C1 segment of cervical spinal cord (tissue), 14 donors: ENCODE measurements around the gene FLNB.

Source experiments
- DNase-seq, 14 donors: peaks; one replicate each; lab custom pipeline; 2025; lab: John Stamatoyannopoulos, UW

FLNB gene

DNA sequence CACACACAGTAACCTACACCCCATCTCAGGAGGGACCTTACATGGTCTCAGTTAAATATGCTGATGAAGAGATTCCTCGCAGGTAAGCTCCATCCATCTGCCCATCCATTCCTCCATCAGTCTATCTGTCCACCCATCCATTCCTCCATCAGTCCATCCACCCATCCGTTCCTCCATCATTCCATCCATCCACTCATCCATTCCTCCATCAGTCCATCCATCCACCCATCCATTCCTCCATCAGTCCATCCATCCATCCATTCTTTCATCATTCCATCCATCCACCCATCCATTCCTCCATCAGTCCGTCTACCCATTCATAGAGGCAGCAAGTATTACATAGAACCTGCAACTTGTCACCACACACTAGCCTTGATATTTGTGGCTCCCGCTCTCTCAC, 124.6 kb downstream of the FLNB start:
- no peak for DNase-seq

DNA sequence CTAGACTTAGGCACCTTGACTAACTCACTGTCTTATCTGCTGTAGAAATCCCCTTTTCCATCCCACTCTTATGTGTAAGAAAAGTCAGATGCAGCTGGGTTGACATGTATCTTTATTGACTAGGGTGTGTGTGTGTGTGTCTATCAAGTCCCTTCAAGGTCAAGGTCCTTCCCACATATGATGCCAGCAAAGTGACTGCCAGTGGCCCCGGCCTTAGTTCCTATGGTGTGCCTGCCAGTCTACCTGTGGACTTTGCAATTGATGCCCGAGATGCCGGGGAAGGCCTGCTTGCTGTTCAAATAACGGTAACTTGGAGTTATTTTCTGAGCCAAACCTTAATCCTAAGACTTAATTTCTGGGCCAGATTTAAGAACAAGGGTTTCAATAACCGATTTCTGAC, 126.2 kb downstream of the FLNB start:
- no peak for DNase-seq

DNA sequence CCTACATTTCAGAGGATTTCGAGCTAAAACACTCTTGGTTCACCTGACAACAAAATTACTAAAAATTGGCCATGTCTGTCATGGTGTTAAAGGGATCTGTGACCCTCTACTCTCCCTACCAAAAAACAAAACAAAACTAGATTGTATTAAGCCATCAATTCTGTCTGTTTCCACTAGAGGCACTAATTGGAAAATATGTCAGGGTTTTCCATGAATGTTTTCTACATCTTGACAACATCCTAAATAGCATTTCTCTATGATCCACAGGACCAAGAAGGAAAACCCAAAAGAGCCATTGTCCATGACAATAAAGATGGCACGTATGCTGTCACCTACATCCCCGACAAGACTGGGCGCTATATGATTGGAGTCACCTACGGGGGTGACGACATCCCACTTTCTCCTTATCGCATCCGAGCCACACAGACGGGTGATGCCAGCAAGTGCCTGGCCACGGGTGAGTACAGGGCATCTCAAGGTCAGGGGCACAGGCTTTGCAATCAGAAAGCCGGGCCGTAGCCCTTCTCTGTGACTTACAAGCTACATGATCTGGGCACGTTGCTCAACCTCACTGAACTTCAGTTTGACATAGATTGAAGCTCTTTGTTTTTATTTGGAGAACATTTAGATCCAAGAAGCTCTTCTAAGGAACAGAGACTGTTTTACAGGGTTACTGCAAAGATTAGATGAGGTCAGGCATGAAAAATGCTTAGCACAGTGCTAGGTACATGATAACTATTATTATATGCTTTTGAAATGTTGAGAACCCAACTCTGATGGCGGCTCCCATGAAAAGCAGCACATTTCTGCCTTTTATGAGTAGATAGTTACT, 127.7 kb downstream of the FLNB start:
- DNase-seq = no peak

DNA sequence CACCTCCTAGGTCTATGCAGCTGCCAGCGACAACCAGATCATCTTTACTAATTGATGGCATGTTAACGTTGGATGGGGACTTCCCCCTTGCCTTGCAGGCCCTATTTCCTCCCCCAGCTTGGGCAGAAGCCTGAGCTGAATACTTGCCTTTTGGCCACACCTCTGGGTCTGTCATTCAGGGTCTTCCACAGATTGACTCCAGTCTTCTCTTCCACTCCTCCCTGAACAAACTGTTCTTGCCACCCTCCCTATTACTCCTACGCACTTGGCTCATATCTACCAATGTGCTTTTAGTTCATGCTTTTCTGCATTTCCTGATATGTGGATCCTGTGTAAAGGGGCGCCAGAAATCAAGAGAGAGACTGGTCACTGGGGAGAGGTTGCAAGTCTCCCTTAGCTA, 129.1 kb downstream of the FLNB start:
- no peak for DNase-seq

DNA sequence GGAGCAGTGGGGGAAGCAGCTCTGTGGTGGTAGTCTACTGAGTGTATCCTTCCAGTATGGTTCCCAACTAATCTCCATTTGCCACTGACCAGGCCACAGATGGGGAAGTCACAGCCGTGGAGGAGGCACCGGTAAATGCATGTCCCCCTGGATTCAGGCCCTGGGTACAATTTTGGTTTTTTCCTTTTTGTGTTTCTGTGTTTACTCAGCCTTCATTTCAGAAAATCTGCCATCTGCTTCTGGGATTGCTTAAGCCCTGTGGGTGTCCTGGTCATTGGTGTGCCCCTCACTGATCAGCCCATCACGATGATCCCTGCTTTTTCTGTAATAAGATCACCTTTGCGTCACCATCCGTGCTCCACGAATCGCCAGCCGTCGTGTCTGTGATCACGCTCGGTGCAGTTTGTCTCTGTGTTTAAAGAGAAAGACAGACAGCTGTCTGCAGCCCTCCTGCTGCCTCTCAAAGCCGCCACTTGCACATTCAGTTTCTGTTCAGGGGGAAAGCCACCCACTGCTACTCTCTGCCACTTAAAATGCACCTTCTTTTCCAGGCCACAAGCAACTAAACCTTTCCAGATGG, 133.6 kb downstream of the FLNB start:
- peak in 1 of 14 donors; percentile 42 for DNase-seq

DNA sequence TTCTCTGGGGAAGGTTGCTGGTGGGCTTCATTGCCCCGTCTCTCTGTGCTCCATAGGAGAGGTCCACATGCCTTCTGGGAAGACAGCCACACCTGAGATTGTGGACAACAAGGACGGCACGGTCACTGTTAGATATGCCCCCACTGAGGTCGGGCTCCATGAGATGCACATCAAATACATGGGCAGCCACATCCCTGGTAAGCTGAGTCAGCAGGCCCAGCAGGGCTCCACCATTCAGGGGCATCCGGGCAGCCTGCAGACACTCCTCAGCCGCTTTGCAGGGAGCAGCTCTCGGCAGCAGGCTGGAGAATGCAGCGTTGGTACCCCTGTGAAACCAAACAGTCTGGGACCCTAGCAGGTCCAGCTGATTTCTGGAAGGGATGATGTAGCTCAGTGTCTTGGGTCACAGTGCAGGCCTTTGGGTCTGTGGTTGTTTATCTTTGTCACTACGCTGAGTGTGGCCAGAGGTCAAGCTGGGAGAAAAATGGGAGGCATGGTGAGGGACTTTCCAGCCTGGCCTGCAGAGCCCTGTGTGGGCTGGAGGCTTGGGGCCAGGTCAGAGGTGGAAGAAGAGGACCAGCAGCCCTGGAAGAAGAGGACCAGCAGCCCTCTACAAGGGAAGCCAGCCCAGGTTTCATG, 135.3 kb downstream of the FLNB start:
- no peak for DNase-seq

DNA sequence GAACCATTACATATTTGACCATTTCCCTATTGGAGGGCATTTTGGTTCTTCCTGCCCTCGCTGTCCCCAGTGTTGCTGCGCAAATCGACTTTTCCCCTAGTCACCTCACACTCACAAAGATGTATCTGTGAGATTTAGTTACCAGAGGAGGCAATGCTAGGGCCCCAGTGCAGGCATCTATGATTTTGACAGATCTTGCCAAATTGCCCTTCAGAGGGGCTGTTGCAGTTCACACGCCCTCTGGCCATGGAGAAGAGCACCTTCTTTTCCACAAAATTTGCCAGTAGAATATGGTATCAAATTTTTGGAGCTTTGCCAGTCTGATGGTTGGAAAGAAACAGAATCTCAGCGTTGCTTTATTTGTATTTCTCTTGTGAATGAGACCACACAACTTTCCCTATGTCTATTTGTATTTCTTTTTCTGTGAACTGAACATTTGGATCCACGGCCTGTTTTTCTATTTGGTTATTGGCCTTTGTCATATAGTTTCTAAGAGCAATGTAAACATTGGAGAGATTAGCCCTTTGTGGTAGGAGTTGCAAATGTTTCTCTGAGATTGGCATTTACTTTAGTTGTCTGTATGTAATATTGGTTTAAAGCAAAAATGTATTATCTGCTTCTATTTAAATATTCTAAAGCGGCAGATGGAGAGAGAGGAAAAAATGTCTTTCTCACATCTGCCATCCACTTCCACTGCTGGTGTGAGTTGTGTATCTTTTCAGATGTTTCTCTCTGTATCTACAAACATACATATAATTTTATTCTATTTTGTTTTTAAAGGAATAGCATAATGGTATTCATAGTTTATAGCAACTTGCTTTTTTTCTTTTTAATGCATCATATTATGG, 136.5 kb downstream of the FLNB start:
- no peak for DNase-seq

DNA sequence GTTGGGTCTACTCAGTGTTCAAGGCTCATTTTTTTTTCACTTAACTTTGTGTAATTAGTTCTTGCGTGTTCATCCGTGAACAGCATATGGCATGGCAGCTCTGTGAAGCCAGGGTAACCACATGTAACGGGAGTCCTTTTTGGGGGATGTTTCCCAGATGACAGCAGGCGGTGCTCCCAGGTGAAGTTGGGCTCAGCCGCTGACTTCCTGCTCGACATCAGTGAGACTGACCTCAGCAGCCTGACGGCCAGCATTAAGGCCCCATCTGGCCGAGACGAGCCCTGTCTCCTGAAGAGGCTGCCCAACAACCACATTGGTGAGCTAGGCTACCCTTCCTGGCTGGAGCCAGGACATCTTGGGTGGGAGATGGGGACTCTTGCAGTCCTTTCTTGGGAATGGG, 139.8 kb downstream of the FLNB start:
- DNase-seq = no peak

DNA sequence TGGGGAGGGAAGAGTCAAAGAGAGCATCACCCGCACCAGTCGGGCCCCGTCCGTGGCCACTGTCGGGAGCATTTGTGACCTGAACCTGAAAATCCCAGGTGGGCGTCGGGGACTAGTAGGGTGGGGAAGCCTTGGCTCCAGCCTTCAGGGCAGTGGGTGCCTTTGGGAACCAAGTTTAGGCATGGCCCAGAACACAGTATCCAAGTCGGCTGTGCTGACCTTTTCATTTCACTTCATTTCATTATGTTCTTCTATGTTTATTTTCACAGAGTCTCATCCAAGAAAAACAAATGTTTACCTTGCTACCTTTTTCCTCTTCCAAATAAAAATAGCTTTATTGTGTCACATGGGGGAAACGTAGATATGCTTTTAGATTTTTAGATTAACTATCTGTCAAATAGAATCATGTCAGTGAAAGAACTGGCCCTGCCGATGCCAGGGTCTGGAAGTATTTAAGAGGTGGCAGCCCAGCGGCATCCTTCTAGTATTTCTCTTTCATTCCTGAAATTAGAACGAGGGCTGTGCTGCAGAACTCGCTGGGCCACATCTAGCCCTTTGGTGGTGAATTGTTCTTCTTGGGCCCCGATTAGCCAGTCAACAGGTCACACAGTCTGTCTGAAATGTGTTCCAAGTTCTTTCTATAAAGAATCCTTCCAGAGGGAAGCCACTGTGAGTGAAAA, 142.0 kb downstream of the FLNB start:
- DNase-seq = no peak

DNA sequence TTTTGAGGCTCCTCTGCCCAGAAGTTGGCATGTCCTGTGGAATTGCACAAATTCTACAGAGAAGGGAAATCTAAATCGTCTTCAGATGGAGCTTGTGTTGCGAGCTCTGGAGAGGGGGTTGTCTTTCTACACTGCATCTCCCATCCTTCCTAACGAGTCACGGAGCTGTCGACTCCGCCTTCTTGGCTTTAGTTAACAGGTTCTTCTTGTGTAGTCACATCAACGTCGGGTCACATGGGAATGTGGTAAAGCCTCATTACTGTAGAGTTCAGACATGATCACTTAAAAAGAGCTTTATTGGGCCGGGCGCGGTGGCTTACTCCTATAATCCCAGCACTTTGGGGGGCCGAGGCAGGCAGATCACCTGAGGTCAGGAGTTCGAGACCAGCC, 142.6 kb downstream of the FLNB start:
- DNase-seq = no peak

DNA sequence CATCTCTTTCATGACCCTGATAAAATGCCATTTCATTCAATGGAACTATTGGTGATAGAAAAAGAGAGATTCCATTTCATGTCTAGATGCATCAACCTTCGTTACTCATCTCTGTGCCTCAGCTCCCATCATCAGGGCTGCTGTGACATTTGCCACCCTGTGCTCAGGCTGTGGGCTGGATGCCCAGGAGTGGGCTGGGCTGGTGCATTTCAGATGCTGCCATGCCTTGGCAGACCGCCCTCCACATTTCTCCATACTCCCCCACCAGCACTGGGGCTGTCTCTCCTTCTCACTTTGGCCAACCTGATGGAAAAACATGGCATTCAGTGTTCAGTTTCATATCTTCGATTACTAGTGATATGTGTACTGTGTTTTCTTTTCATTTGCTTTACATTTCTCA, 143.4 kb downstream of the FLNB start:
- DNase-seq = peak in 11 of 14 donors; percentile 3 to 63 (median 34)

DNA sequence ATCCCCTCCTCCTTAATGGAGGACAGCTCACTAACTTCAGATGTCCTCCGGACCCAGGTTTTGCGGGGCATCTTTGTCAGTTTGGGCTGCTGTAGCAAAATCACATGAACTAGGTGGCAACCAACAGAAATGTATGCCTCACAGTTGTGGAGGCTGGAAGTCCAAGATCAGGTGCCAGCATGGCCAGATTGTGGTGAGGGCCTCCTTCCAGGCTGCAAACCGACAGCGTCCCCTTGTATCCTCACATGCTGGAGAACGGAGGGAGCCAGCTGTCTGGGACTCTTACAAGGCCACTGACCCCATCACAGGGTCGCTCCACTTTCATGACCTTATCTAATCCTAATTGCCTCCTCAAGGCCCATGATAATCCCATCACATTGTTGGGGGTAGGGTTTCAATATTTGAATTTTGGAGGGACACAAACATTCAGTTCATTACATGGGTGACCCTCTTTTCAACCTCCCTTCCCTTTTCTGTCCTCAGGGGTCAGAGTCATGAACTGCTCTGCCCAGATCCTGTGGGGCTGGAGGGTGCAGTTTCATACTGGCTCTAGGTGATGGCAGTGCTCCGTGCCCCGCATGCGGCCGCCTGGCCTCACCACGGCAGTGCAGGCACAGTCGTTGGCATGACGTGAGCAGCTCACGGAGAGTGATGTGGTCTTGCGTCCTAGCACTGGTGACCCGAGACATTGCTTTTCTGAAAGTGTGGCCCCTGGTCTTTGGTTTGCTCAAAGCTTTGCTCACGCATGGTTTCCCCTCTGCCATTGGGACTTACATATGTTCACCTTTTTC, 144.2 kb downstream of the FLNB start:
- peak in 1 of 14 donors; percentile 35 for DNase-seq

DNA sequence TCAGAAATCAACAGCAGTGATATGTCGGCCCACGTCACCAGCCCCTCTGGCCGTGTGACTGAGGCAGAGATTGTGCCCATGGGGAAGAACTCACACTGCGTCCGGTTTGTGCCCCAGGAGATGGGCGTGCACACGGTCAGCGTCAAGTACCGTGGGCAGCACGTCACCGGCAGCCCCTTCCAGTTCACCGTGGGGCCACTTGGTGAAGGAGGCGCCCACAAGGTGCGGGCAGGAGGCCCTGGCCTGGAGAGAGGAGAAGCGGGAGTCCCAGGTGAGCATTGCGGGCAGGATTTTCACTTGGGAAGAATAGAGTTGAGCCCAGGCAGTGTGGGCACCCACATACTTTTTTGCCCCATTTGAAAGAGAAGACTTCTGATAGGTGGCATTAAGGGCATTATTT, 145.1 kb downstream of the FLNB start:
- DNase-seq = no peak

DNA sequence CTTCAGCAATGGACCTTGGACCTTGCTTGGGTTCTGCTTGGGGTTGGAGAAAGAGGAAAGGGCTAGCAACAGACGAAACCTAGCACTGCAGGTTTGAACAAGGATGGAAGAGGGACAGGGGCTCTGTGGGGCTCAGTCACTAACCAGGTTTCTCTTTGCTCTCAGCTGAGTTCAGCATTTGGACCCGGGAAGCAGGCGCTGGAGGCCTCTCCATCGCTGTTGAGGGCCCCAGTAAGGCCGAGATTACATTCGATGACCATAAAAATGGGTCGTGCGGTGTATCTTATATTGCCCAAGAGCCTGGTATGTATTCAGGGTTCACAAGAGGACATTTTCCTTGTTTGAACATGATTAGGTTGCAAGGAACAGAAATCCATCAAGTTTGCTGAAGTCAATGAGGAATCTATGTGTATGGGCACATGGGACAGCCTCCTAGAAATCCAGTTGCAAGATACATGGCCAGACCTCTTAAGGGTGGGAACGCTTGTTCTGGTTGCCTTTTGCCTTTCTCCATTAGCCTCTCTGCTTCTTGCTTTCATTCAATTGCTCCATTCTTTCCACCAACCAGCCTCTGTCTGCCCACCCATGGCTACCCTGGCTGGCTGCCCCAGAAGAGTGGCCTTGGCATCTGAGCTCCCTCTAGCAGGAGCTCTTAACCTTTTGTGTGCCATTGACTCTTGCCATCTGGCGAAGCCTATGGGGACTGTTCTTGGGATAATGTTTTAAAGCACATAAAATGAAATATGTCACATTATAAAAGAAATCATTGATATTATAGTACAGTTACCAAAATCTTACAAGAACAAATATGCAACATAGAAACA, 146.6 kb downstream of the FLNB start:
- peak in 5 of 14 donors; percentile 2 to 87 (median 26) for DNase-seq

DNA sequence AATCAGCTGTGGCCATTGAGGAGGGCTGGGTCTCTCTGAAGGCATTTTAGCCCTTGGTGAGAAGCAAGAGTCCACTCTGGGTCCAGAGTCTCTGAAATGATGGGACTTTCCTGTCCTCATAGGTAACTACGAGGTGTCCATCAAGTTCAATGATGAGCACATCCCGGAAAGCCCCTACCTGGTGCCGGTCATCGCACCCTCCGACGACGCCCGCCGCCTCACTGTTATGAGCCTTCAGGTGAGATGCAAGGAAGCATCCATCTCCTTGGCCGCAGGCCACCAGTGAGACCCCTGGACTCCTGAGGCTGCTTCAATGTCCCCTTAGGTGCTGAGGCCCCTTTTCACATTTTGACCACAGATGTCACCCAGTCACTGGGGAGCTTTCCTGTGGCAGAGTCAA, 147.6 kb downstream of the FLNB start:
- DNase-seq = no peak

DNA sequence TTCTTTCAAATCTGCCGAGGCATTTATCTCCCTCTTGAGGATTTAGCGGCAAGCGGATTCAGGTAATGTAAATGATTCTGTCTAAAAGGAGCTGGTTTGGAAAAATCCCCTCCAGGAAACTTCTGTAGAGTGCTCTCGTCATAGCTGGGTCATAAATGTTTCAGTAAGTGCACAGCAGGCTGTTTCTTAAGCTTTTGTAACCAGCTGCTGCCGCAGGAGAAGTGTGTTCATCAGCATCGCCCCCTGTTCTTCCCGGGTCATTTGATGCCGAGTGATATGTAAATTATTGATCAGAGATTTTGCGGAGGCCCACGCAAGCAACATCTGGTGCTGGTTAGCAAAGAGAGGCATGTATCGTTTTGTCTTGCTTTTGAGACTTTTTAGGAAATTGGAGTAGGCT, 149.5 kb downstream of the FLNB start:
- no peak for DNase-seq

DNA sequence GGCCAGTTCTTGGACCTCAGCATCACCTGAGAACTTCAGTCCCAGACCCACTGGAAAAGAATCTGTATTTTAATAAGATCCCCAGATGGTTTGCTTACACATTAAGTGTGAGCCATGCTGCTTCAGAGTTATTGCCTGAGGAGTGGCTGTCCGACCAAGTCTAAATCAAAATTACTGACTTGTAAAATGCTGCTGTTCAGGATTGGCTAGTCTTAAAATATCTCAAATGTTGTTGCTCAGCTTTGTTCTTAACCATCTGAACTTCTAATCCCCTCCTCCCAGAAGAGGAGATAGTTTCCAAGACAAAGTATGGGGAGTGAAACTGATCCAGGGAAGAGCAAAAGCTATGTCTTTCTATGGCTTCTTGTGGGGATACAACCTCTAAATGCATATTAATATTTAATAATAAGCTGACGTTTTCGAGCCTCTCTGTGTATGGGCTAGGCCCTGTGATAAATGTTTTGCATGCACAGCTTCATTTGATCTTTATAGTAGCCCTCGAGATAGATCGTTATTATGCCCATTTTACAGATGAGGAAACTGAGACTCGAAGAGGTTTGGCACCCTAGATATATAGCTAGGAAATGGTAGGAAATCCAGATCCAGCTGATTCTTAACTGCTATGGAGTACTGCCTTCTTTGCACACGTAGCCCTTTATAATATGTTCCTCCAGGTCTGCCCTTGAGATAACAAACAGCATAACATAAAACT, 150.4 kb downstream of the FLNB start:
- DNase-seq = no peak

DNA sequence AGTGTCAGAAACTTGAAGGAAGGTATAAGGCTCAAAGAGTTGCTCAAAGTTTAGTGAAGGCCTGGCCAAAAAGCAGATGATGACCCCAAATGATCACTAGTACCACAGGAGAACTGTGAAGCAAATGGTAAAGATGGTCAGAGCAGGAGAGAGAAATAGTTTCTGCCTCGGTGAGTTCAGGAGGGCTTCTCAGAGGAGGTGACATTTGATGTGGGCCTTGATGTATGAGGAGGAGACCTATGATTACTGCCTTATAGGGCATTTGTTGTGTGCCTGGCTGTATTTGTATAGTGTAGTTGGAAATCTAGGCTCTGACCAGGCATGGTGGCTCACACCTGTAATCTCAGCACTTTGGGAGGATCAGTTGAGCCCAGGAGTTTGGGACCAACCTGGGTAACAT, 152.2 kb downstream of the FLNB start:
- no peak for DNase-seq
